Caki2 (cell line): ENCODE results near the gene MTG1. TPM values are rescaled to one million over a fixed set of nuclear protein-coding genes. Genes with fewer than 3 reads are reported as not detected.
"Not testable (repeated sequence)": the region's sequence is repeated elsewhere in the genome, so short reads cannot be mapped to it uniquely, and the experiment has no call there.

ENCODE experiments used
- DNase-seq: peaks from one replicate; pipeline ENCODE4 v3.0.0-alpha.2; 2015; ENCODE audit warnings: low read depth
- in situ Hi-C: cut with HindIII; loops from 2 replicates; pipeline ENCODE4 v1.10.0; 2016; ENCODE audit warnings: low sequenced_read_pairs, low pct_unique_long_range_greater_than_20kb, mixed read lengths
- total RNA-seq: library from RNA; depleted of rRNA; stranded (reverse); fragments of >200 nt; shearing (Covaris generic); gene quantifications from 2 replicates; pipeline ENCODE4 v1.2.3, GENCODE V29; 2014; ENCODE audit warnings: low replicate concordance

MTG1 gene
- total RNA-seq, 1 experiment from 2014 or later = 65.6 TPM

- no peak for DNase-seq
- in situ Hi-C loops = no loop called here
Observed at GRCh38 chr10:133439517-133440461, 45.8 kb downstream of the MTG1 start.

DNA sequence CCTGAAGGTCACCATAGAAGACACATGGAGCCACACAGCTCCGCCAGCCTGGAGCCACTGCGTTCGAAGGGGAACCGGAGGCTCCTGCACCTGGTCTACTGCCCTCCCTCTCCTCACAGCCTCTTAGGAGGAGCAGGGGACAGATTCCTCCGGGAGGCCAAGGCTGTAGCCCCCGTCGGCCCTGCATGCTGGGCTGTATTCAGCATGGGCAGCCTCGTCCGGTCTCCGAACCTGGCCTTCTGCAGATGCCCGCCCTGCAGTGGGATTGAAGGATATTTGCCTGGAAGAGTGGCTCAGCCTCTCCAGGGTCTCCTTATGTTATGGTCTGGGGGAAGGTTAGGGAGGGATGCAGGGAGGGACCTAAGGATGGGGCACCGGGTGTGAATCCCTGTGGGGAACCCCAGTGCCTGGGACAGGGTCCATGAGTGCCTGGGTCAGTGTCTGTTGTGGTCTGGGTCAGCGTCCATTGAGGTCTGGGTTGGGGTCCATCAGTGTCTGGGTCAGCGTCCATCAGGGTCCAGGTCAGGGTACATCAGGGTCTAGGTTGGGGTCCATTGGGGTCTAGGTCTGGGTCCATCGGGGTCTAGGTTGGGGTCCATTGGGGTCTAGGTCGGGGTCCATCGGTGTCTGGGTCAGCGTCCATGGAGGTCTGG, 46.8 kb downstream of the MTG1 start:
- in situ Hi-C loops = no loop called here
- DNase-seq = no peak

- in situ Hi-C loops, DNase-seq: not testable (repeated sequence)
Observed at GRCh38 chr10:133441356-133441755, 47.4 kb downstream of the MTG1 start.

GRCh38 chr10:133441780-133442179, 47.8 kb downstream of the MTG1 start:
- no peak for DNase-seq
- in situ Hi-C loops = no loop called here

DNA sequence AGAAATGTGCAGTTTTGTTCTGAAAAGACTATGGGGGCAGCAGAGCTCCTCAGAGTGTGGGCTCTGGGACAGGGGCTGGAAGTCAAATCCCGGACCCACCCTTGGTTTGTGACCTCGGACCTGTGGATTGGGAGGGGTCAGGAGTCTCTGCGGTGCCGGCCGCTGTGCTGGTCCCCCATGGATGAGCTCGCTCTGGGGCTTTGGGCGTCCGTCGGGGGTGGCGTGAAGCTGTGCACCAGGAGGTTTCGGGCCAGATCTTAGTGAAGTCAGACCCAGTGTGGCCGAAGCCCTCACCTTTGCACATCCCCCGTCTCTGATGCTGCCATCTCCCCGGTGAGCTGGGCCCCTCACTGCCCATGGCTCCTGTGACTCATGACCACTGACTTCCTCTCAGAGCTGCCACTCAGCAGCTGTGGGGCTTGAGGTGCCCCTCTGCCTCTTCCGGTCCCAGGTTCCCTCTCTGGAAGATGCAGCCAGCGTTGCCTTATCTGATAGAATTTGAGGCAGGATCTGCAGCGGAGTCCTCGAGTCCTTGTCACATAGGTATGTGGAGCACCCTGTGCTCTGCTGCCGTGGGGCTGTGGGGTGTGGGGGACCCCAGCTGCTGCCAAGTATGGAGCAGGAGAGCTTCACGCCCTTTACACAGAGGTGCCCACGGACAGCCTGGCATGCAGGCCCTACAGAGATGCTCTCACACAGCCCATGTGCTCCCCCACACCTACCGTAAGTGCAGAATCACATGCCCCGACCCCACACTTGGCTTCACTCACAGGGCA, 48.4 kb downstream of the MTG1 start:
- DNase-seq = no peak
- in situ Hi-C loops = no loop called here

DNA sequence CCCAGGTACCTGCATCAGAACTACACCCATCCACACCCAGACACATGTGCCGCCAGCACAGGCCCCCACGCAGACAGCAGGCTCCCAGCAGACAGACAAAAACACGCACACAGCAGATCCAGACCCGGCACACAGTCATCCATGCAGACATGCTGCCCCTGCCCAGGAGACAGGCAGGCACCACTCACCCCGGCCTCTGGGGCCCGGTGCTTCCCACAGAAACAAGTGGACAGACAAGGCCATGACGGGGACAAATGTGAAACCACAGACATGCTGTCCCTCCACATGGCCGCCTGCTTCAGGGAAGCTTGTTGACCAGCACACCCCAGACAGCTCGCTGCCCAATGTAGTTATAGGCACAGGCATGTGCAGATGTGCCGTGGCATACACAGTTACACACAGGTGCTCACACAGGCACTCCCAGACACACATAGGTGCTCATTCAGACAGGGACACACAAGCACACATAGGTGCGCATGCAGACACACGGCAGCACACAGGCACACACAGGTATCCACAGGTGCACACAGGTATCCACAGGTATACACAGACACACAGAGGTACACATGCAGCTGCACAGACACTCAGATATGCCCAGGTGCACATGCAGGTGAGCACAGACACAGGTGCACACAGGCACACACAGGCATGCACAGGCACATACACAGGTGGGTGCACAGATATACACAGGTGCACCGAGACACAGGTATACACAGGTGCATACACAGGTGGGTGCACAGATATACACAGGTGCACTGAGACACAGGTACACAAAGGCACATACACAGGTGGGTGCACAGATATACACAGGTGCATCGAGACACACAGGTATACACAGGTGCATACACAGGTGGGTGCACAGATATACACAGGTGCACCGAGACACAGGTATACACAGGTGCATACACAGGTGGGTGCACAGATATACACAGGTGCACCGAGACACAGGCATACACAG, 49.3 kb downstream of the MTG1 start:
- in situ Hi-C loops = no loop called here
- DNase-seq = no peak

- in situ Hi-C loops = no loop called here
- no peak for DNase-seq
Observed at GRCh38 chr10:133444342-133445267, 50.6 kb downstream of the MTG1 start.

DNA sequence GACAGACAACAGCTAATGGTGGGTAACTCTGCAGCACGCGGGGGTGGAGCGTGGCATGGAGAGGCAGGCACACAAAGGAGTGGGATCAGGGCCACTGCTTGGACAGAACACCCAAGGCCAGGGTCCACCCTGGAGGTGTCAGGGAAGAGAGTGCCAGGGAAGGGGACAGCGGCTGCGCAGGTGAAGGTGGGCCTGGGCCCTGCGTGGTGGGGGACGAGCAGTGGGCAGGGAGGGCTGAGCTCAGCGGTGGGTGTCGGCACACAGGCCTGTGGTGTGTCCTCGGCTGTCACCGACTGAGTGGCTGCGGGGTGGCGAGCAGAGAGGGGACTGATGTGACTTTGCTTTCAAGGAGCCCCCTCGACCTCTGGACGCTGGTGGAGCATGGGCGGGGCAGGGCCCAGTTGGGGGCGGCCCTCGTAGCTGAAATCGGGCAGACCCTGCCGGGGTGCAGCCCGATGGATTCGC, 51.3 kb downstream of the MTG1 start:
- DNase-seq = no peak
- in situ Hi-C loops = no loop called here

GRCh38 chr10:133445751-133446708, 52.1 kb downstream of the MTG1 start:
- in situ Hi-C loops = no loop called here
- DNase-seq = no peak

DNA sequence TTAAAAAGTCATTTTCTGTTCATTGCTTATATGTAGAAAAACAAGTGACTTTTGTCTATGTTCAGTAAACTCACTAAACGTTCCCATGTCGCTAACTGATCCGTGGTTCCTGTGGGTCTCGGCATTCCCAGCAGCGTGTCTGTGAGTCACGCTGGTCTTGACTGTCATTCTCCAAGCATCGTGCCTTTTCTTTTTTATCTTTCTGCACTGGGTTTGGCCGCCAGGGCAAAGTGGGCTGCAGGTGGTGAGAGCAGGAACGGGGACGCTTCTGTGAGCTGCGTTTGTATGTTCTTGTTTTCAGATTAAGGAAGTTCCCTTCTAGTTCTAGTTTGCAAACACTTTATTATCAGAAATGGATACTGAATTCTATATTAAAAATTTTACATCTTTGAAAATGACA, 53.0 kb downstream of the MTG1 start:
- in situ Hi-C loops = no loop called here
- DNase-seq = no peak

DNA sequence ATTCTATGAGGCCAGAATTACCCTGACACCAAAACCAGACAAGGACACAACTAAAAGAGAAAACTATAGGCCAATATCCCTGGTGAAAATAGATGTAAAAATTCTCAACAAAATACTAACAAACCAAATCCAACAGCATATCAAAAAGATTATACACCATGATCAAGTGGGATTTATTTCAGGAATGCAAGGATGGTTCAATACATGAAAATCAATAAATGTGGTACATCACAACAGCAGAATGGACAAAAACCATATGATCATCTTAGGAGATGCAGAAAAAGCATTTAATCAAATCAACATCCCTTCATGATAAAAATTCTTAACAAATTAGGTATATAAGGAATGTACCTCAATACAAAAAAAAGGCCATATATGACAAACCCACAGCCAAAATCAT, 54.2 kb downstream of the MTG1 start:
- DNase-seq = no peak
- in situ Hi-C loops = no loop called here

DNA sequence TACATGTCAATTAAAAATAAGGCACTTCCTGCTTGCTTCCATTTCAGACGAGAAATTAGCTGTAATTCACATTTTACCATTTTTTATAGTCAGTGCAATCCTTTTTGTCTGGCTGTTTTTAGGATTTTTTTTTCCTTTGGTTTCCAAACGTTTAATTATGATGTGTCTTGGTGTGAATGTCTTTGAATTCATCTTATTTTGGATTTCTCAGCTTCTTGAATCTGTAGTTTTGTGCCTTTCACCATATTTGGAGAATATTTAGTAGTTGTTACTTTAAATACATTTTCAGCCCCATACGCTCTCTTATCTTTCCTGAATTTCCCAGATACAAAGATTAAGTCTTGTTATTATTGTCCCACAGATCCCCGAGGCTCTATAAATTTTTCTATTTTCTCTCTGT, 57.4 kb downstream of the MTG1 start:
- in situ Hi-C loops = no loop called here
- no peak for DNase-seq

DNA sequence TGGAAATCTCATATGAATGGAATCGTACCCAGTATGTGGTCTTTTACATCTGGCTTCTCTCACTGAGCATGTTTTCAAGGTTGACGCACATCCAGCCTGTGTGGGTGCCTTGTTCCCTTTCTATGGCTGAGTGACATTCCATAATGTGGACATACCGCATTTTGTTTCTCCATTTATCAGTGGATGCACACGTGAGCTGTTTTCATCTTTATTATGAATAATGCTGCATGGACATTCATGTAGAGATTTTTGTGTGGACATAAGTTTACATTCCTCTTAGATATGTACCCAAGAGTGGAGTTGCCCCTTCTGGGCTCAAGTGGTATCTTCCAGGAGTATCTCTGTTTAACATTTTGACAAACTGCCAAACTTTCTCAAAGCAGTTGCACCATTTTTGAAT, 58.5 kb downstream of the MTG1 start:
- in situ Hi-C loops = no loop called here
- DNase-seq = no peak

DNA sequence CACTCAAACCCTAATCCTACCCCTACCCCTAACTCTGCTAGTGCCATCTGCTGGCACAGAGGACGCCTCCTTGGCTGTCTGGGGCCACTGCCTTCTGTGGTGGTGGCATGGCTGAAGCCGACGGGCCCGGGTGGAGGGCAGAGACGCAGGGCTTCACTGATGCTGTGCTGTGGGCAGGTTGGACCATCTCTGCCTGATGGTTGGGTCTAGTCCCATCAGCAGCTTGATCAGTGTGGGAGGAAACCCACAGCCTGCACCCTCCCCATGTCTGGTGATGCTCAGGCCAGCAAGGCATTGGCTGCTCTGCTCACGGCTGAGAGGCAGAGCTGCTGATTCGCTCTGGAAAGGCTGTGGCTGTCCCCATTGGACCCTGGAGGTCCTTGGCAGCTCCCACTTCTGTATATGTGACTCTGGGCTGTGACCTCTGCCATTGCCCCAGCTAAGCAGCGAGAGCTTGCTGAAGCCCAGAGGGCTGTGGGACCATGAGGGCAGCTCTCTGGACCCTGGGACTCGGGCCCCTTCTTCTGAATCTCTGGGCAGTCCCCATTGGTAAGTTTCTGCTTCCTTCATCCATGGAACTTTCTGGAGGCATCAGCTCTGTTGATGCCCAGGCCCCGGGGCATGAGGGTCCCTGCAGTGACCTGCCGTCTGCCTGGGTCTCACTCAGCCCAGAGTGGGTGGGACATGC, 59.7 kb downstream of the MTG1 start, which contains the start of gene SCART1:
Gene SCART1 (plus strand): TSS at position 430 of the 688 bp plus-strand sequence. CDS start 53 bp downstream, at position 483.
- no peak for DNase-seq

DNA sequence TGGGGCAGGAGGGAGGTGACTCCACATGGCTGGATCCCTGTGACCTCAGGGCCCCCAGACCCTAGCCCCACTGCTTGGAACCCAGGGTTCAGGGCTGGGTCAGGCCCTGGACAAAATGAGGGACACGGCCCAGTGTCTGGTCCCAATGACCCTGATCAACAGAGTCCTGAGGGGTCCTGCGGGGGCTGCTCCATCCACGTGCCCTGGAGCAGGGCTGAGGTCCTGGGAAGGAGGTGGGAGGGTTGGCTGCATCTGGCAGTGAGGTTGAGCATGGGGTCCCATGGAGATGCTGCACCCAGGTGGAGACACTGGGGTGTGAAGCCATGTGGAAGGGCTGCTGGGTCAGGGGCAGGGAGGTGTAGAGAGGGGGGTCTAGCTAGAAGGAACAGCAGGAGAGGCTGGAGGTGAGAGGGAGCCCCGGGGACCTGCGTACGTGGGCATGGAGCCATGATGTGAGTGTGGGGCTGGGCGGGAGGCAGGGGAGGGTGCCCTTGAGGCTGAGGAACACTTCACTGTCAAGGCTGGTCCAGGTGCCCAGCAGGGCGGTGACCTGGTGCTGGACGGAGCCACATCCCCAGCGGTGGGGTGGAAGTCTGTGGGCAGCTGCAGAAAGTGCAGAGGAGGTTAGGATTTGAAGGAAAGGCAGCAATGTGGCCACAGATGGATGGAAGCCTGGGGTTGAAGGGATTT, 60.4 kb downstream of the MTG1 start:
- in situ Hi-C loops = no loop called here
- no peak for DNase-seq

More for the DNA sequence above, 59.7 kb downstream of the MTG1 start, which contains the start of gene SCART1:
- in situ Hi-C loops = no loop called here
